Astrocyte of the cerebellum (primary cell): ENCODE measurements around the gene NR1D2.

Experiments
- DNase-seq: peaks from one replicate; pipeline ENCODE4 v3.0.0-alpha.2; 2011; ENCODE audit warnings: low read depth
- H3K4me3 ChIP-seq: 2 replicates; pipeline ENCODE4 v1.5.1; 2011; ENCODE audit warnings: mild to moderate bottlenecking, low read depth, low read length, moderate library complexity
- in situ Hi-C: cut with HindIII; loops from 2 replicates; pipeline ENCODE4 v1.10.0; 2017; ENCODE audit warnings: low sequenced_read_pairs
- TF ChIP-seq, protein P1 (sequence below): IDR thresholded peaks from 2 replicates; pipeline ENCODE4 v1.5.1; 2012; ENCODE audit warnings: low read length, low read depth, moderate library complexity, mild to moderate bottlenecking; ENCODE audit errors: missing control alignments

Gene NR1D2

DNA sequence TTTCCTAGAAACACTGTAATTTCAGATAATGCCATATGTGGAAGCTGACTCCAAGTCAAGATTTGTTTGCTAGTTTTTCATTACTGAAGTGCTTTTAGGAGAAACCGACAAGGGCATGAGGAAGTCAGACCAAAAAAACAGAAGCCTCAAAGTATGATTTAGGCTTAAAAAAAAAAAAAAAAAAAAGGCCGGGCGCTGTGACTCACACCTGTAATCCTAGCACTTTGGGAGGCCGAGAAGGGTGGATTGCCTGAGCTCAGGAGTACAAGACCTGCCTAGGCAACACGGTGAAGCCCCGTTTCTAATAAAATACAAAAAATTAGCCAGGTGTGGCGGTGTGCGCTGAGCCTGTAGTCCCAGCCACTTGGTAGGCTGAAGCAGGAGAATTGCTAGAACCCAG lies 16.6 kb upstream of the NR1D2 start:
- in situ Hi-C loops, result no loop called here
- no peak for DNase-seq
- TF ChIP-seq, protein P1, sequence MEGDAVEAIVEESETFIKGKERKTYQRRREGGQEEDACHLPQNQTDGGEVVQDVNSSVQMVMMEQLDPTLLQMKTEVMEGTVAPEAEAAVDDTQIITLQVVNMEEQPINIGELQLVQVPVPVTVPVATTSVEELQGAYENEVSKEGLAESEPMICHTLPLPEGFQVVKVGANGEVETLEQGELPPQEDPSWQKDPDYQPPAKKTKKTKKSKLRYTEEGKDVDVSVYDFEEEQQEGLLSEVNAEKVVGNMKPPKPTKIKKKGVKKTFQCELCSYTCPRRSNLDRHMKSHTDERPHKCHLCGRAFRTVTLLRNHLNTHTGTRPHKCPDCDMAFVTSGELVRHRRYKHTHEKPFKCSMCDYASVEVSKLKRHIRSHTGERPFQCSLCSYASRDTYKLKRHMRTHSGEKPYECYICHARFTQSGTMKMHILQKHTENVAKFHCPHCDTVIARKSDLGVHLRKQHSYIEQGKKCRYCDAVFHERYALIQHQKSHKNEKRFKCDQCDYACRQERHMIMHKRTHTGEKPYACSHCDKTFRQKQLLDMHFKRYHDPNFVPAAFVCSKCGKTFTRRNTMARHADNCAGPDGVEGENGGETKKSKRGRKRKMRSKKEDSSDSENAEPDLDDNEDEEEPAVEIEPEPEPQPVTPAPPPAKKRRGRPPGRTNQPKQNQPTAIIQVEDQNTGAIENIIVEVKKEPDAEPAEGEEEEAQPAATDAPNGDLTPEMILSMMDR, result no peak
- H3K4me3 ChIP-seq, result no peak overlapping the region

DNA sequence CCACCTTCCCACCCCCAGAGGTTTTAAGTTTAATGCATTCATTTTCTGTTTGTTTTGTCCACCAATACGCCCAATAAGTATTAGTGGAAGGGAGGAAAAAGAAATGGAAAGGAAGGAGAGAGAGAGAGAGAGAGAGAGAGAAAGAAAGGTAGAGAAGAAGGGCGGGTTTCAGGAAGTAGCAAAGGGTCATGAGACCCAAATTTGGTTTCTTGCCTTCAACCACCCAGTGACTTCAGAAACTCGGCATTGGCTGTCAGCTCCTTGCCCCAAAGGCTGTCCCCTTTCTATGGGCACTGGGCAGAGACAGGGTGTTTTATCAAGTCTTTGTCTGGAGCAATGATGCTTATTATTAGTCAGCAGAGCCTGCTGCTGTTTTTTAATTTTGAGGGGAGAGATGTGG lies 13.5 kb upstream of the NR1D2 start:
- in situ Hi-C loops, result no loop called here
- no peak for DNase-seq
- TF ChIP-seq, protein P1, result no peak
- no peak overlapping the region for H3K4me3 ChIP-seq

DNA sequence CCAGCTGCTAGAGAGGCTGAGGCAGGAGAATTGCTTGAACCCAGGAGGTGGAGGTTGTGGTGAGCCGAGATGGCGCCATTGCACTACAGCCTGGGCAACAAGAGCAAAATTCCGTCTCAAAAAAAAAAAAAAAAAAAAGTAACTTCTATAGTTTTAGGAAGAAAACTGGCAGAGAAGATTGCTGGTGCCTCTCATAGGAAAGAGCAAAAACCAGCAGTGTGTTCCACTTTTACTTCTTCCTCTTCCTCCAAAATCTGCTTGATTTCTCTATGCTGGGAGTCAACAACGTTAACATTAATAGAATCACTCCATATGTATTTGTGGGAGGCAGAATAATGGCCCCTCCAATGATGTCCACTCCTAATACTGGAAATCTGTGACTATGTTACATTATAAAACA lies 12.5 kb upstream of the NR1D2 start:
- no peak overlapping the region for H3K4me3 ChIP-seq
- TF ChIP-seq, protein P1, result no peak
- no peak for DNase-seq
- in situ Hi-C loops, result no loop called here

DNA sequence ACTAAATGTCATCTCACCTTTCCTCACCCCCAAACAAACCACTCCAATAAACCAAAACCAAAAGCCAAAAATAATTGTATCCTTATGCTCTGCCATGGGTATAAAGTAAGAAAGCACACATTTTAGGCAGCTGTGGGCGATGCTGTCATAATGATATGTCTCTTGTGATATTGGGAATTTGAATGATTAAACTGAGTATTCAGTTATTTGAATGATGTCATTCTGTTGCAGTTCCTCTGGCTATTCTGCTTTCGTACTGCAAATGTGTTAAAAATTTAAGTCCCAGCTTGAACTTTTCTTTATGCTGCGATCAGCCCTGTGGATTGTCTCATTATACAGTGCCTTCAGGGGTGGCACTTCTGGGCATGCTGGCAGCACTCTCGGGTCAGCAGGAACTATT lies 10.8 kb upstream of the NR1D2 start:
- TF ChIP-seq, protein P1, result no peak
- in situ Hi-C loops, result no loop called here

DNA sequence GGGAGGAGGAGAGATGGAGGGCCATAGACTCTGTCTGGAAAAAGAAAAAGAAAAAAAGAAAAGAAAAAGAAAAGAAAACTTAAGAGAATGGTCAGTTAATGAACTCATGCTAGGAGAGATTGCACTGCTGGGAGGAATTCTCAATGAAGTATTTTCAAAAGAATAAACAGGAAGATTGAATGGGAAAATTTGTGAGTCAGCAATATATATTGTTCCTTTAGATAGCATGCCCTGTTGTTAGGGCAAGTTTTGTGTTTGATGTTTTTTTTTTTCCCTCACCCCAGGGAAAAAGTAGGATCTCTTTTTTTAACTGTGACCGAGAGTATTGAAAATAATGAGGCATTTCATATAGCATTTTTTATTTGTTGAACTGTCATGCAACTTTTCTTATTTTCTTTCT lies 7.8 kb upstream of the NR1D2 start:
- TF ChIP-seq, protein P1, result no peak
- no peak for DNase-seq
- in situ Hi-C loops, result no loop called here
- H3K4me3 ChIP-seq, result no peak overlapping the region

More for the DNA sequence above, 10.8 kb upstream of the NR1D2 start:
- H3K4me3 ChIP-seq, result no peak overlapping the region
- no peak for DNase-seq

DNA sequence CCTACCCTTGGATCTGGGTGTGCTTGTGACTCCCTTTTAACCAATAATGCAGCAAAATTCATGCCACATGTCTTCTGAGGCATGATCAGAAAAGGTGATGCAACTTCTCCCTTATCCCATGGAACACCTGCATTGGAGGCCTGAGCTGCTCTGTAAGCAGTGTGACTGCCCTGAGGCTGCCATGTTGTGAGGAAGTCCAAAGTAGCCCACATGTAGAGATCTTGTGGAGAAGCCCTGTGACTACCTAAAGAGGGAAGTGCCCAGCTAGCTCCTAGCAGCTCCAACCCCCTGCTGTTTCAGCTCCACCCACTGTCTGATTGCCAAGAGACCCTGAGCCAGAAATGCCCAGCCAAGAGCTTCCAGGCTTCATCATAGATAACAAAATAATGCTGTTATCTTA lies 6.4 kb upstream of the NR1D2 start:
- in situ Hi-C loops, result no loop called here
- DNase-seq, result no peak
- no peak overlapping the region for H3K4me3 ChIP-seq
- TF ChIP-seq, protein P1, result no peak

DNA sequence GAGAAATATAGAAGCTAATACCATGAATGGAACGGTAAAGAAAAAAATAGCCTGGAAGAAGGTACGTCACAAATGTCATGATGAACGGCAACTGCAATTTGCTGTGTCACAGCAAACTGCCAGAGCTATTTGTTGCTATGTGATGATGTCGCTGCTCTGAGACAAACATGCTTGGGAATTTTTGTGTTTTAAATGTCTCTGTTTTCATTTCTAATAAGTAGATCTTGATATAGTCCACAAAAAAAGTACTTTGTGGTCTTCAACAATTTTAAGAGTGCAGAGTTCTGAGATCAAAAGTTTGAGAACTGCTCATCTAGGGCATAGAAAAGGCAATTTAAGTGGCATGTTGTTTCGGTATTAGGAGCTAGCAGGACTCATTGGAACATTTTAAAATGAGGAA lies 4.3 kb upstream of the NR1D2 start:
- H3K4me3 ChIP-seq, result no peak overlapping the region
- in situ Hi-C loops, result no loop called here
- TF ChIP-seq, protein P1, result no peak
- DNase-seq, result no peak
